NCI-H2227 (cell line): ENCODE results near the gene CSTF1.

Experiments
- DNase-seq: peaks from one replicate; lab custom pipeline; 2025; ENCODE audit not compliant: unreplicated experiment; lab: John Stamatoyannopoulos, UW

Gene CSTF1

GRCh38 chr20:56392132-56392880 is at the start of gene CSTF1, which contains the start of gene AURKA:
Gene CSTF1, plus strand, starts transcription at chr20:56392645. Its CDS starts 2,908 bp downstream, at chr20:56395553.
Gene AURKA, minus strand, starts transcription at chr20:56392215. Its CDS starts 4,018 bp downstream, at chr20:56388197.
- peak; percentile 98 for DNase-seq

- DNase-seq, result no peak
Measured at GRCh38 chr20:56342783-56343182, 49.7 kb upstream of the CSTF1 start.

- DNase-seq, result peak; percentile 64
Measured at GRCh38 chr20:56343861-56344381, 48.5 kb upstream of the CSTF1 start.

- DNase-seq, result no peak
Measured at GRCh38 chr20:56345911-56346310, 46.5 kb upstream of the CSTF1 start.

GRCh38 chr20:56347628-56348304 is 44.7 kb upstream of the CSTF1 start:
- no peak for DNase-seq

- DNase-seq, result no peak
Measured at GRCh38 chr20:56348305-56348693, 44.1 kb upstream of the CSTF1 start.

- no peak for DNase-seq
Measured at GRCh38 chr20:56348746-56349145, 43.7 kb upstream of the CSTF1 start.

- no peak for DNase-seq
Measured at GRCh38 chr20:56350842-56351241, 41.6 kb upstream of the CSTF1 start.

- no peak for DNase-seq
Measured at GRCh38 chr20:56352345-56353055, 39.9 kb upstream of the CSTF1 start.

- DNase-seq, result no peak
Measured at GRCh38 chr20:56353356-56353755, 39.1 kb upstream of the CSTF1 start.

GRCh38 chr20:56358070-56358469 is 34.4 kb upstream of the CSTF1 start:
- DNase-seq, result no peak

- peak; percentile 95 for DNase-seq
Measured at GRCh38 chr20:56358600-56359211, 33.7 kb upstream of the CSTF1 start, which contains the start of gene FAM210B. Gene FAM210B, plus strand, starts transcription at chr20:56358974. Its CDS starts 32 bp downstream, at chr20:56359006.

- peak; percentile 66 for DNase-seq
Measured at GRCh38 chr20:56359212-56360132, 33.0 kb upstream of the CSTF1 start.

GRCh38 chr20:56360133-56360907 is 32.1 kb upstream of the CSTF1 start:
- DNase-seq, result no peak

GRCh38 chr20:56360908-56361205 is 31.6 kb upstream of the CSTF1 start:
- no peak for DNase-seq

- DNase-seq, result no peak
Measured at GRCh38 chr20:56361900-56362299, 30.5 kb upstream of the CSTF1 start.

- no peak for DNase-seq
Measured at GRCh38 chr20:56362833-56363413, 29.5 kb upstream of the CSTF1 start.

GRCh38 chr20:56363491-56363890 is 29.0 kb upstream of the CSTF1 start:
- no peak for DNase-seq
